ENCODE data around the gene COL8A1. TPM values are rescaled to one million over a fixed set of nuclear protein-coding genes. Genes with fewer than 3 reads are reported as not detected.
"Not testable (repeated sequence)": the region's sequence is repeated elsewhere in the genome, so short reads cannot be mapped to it uniquely, and the experiment has no call there.

The COL8A1 gene
- total RNA-seq, 1 donor from 2014 or later: 0.08 TPM

DNA sequence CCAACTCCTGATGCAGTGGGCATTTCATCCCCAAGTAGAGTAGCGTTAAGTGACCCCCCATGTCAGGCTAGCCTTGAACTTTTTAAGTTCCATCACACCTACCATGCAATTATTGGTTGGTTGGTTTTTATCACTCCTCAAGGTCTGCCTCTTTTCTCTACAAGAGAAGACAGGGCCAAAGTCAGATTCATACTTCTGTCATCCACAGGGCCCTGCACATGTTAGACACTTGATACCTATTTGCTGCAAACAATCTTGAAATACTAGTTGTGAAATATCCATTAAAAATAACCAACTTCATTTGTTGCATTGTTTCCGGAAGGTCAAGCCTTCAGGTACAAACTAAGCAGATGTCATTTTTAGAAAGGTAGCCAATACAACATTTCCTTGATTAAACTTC, 180.4 kb downstream of the COL8A1 start:
- Mint-ChIP-seq H3K4me1 (ENCODE audit: low read depth) (peaks cover 41% of the 10 kb centered on the region), H3K4me3 (peak overlapping the region; percentile 88), H3K27ac (peak overlapping the region; percentile 34), H3K36me3 (ENCODE audit: low read depth) (peaks cover 9% of the 10 kb centered on the region), H3K27me3 (ENCODE audit: insufficient read depth) (no peaks in the 10 kb centered on the region), H3K9me3 (no peaks in the 10 kb centered on the region)
- intact Hi-C loops (cut with micrococcal nuclease): loop anchor here (2.0 to 10.0 kb wide), 9 partner anchors 582 to 1903 kb away; partner anchors contain the start of genes CEP97, CLDND1, CPOX and GABRR3
- DNase-seq (ENCODE audit: low spot score): no peak

DNA sequence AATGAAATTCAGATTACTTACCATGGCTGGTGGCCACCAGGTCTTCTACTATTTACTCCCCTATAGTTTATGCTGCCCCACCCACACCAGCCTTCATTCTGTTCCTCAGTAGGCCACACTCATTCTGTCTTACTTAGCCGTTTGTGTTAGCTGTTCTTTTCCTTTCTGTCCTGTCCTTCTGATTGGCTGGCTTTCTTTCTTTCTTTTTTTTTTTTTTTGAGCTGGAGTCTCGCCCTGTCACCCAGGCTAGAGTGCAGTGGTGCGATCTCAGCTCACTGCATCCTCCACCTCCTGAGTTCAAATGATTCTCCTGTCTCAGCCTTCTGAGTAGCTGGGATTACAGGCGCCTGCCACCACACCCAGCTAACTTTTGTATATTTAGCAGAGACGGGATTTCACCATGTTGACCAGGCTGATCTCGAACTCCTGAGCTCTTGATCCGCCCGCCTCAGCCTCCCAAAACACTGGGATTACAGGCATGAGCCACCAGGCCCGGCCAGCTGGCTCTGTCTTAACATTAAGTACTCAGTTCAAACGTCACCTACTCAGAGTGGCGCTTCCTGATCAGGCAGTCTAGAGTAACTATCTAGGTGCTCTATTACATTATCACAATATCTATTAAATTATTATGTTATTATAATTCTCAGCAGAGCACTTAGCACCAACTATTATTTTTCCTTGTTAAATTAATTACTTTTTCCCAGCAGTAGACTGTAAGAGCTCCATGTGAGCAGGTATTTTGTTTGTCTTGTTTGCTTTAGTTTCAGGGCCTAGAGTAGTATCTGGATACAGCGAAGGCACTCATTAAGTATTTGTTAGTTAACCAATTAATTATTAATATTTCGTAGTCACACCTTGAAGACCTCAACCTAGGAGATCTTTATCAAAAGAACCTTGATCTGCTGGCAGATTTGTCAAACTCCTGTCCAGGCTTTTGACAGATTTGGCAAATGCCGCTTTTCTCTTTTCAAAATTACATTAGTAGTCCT, 185.6 kb downstream of the COL8A1 start:
- no peaks in the 10 kb centered on the region for H3K9me3 Mint-ChIP-seq
- H3K27me3 Mint-ChIP-seq (ENCODE audit: insufficient read depth): no peaks in the 10 kb centered on the region
- peaks cover 9% of the 10 kb centered on the region for H3K36me3 Mint-ChIP-seq (ENCODE audit: low read depth)
- intact Hi-C loops (cut with micrococcal nuclease): no loop called here
- H3K4me3 Mint-ChIP-seq: no peak overlapping the region
- no peak overlapping the region for H3K27ac Mint-ChIP-seq
- DNase-seq (ENCODE audit: low spot score): no peak
- peaks cover 29% of the 10 kb centered on the region for H3K4me1 Mint-ChIP-seq (ENCODE audit: low read depth)

DNA sequence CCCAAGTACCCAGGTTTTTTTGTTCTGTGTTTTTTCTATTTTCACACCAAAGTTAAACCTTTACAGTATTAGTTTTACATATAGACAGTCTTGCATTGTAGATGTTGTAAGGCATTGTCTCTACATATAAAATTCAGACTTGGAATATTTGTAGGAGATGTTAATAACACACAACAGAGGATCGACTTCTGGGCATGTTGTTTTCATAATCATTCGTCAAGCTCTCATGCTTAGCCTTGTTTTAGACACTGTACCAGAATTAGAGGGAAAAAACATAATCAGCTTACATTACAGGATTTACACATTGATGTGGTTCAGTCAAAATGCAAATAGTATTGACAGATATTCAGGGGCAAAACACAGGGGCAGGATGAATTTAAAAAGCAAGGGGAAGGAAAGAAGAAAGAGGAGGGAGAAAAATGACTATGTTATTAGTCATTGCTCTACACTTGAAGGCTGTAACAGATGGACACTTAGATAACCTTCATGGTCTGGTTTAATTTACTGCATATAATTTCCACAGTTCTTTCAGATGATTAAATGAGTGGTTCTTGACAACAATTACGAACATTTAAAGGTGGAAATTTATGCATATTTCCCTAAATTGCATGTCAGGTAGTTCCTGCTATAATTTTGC, 186.7 kb downstream of the COL8A1 start:
- no peak for DNase-seq (ENCODE audit: low spot score)
- Mint-ChIP-seq H3K4me3 (no peak overlapping the region), H3K4me1 (ENCODE audit: low read depth) (peaks cover 28% of the 10 kb centered on the region), H3K9me3 (no peaks in the 10 kb centered on the region), H3K27ac (no peak overlapping the region), H3K36me3 (ENCODE audit: low read depth) (peaks cover 5% of the 10 kb centered on the region), H3K27me3 (ENCODE audit: insufficient read depth) (no peaks in the 10 kb centered on the region)
- intact Hi-C loops (cut with micrococcal nuclease): no loop called here

DNA sequence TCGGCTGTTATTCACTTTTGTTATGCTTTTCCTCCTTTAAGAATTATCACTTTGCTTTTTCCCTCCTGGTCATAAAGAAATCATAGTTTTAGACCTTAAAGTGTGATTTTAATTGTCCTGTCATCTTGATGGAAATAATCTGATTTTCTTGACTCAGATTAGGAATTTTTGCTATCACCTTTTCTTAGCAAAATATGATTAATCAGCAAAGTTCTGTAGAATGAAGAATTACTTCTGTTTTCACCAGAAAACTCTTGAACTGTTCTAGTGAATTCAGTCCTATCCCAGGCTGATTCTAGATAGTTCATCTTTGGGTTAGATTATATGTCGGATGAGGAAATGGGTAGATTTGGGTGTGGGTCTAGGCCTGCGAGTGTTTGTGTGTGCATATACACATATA, 191.4 kb downstream of the COL8A1 start:
- peaks cover 18% of the 10 kb centered on the region for H3K4me1 Mint-ChIP-seq (ENCODE audit: low read depth)
- H3K4me3 Mint-ChIP-seq: no peak overlapping the region
- intact Hi-C loops (cut with micrococcal nuclease): loop anchor here (5.0 kb wide), 2 partner anchors 502 to 572 kb away; partner anchors contain the start of genes LNP1, NIT2 and TOMM70
- DNase-seq (ENCODE audit: low spot score): no peak
- no peaks in the 10 kb centered on the region for H3K9me3 Mint-ChIP-seq
- H3K27ac Mint-ChIP-seq: no peak overlapping the region
- H3K36me3 Mint-ChIP-seq (ENCODE audit: low read depth): peaks cover 3% of the 10 kb centered on the region
- H3K27me3 Mint-ChIP-seq (ENCODE audit: insufficient read depth): no peaks in the 10 kb centered on the region

DNA sequence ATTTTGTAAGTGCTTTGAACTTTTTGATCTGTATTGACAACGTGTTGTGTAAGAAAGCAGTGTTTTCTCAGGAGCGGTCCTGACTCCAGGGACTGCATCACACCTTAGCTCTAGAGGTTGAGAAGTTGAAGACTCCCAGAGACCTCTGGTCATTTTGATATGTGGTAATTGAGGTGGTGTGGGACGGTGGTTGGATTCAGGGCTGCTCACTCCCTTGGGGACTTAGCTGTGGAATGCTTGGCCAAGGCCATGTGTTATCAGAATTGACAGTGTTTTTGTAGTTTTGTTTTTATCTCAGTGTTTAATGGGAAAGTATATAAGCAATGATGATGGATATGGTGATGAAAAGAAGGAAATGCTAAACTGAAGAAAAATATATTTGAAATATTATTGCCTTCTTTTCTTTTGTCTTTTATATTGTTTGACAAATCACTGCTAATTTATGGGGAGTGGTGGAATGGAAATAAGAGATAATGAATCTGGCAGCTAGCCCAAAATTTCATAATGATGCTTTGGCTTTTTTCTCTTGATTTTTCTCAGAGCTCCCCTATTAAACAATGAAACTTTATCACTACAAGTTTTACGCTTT, 195.3 kb downstream of the COL8A1 start:
- H3K4me1 Mint-ChIP-seq (ENCODE audit: low read depth): peaks cover 12% of the 10 kb centered on the region
- H3K9me3 Mint-ChIP-seq: no peaks in the 10 kb centered on the region
- H3K27ac Mint-ChIP-seq: no peak overlapping the region
- H3K27me3 Mint-ChIP-seq (ENCODE audit: insufficient read depth): no peaks in the 10 kb centered on the region
- H3K36me3 Mint-ChIP-seq (ENCODE audit: low read depth): peaks cover 2% of the 10 kb centered on the region
- no peak overlapping the region for H3K4me3 Mint-ChIP-seq
- no peak for DNase-seq (ENCODE audit: low spot score)
- intact Hi-C loops (cut with micrococcal nuclease): loop anchor here (2.0 to 5.0 kb wide), 5 partner anchors 235 to 757 kb away; partner anchors contain the start of genes LNP1, NIT2 and TOMM70

DNA sequence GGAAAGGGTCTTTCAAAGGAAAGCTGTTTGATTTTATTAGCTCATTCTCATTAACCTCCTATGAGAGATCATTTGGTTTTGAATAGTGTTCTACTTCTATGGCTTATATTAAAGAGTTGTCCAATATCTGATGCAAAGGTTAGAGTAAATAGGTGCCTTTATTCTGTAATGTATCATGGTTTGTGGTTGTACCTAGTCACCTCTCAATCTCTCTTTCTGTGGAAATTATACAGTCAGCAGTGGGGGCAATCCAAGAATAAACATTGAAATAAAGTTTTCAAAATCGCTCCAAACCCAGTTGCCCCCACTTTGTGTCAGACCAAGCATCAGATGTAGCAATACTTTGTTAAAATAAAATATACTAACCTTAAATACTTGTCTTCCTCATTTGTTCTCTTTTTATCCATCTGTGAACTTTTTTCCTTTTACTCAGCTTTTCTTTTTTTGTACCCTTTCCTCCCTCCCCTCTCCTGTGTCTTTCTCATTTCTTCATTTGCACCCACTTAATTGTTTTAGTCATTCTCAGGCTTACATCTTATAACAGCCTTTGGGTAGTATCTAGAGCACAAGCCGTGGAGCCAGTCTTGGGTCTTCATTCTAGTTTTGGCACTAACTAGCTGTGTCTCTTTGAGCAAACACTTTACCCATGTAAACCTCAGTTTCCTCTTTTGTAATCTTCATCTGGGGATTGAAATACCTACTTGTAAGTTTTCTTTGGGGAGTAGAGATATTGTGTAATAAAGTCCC, 196.0 kb downstream of the COL8A1 start:
- H3K4me1 Mint-ChIP-seq (ENCODE audit: low read depth): peaks cover 12% of the 10 kb centered on the region
- H3K27me3 Mint-ChIP-seq (ENCODE audit: insufficient read depth): no peaks in the 10 kb centered on the region
- intact Hi-C loops (cut with micrococcal nuclease): loop anchor here (5.0 kb wide), 2 partner anchors 498 to 568 kb away; partner anchors contain the start of genes LNP1, NIT2 and TOMM70
- H3K4me3 Mint-ChIP-seq: no peak overlapping the region
- no peaks in the 10 kb centered on the region for H3K36me3 Mint-ChIP-seq (ENCODE audit: low read depth)
- no peak overlapping the region for H3K27ac Mint-ChIP-seq
- H3K9me3 Mint-ChIP-seq: no peaks in the 10 kb centered on the region
- no peak for DNase-seq (ENCODE audit: low spot score)

DNA sequence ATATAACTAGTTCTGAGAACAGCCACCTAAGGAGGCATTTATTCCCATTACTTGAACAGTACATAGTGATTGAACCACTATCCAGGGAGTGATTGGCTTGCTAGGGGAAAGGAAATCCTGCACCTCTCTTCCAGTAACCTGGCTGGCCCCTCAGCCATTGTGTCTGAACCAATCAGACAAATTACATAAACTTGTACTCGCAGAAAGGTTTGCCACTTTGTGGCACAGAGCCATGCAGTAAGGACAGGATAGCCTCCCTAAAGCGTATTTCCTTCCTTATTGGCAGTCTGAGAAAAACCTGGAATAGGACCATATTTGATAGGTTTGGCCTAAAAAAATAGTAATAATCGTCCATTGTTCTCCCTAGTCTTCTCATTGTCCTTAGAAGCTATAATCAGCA, 198.3 kb downstream of the COL8A1 start:
- H3K36me3 Mint-ChIP-seq (ENCODE audit: low read depth): peaks cover 3% of the 10 kb centered on the region
- DNase-seq (ENCODE audit: low spot score): no peak

DNA sequence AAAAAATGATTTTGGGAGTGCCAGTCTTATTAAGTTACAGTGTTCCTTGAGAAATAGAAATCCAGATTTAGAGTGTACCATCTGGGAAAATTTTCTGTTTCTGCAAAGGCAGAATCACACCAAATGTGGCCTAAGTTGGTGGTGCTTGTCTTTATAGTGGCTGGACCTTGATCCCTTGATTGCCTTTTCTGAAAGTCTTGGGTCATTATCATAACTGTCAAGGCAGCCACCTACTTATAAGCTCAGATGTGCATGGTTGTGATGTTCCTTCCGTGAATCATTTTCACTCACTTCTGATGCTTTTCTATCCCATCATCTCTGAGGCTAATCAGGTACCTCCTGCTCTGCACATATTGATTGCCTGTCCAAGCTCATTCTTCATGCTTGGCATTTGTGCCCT, 199.3 kb downstream of the COL8A1 start:
- intact Hi-C loops (cut with micrococcal nuclease): no loop called here
- DNase-seq (ENCODE audit: low spot score): no peak

More for the DNA sequence above, 198.3 kb downstream of the COL8A1 start:
- H3K27me3 Mint-ChIP-seq (ENCODE audit: insufficient read depth): no peaks in the 10 kb centered on the region
- H3K4me3 Mint-ChIP-seq: no peak overlapping the region
- intact Hi-C loops (cut with micrococcal nuclease): no loop called here
- H3K4me1 Mint-ChIP-seq (ENCODE audit: low read depth): no peaks in the 10 kb centered on the region
- H3K9me3 Mint-ChIP-seq: no peaks in the 10 kb centered on the region
- no peak overlapping the region for H3K27ac Mint-ChIP-seq

DNA sequence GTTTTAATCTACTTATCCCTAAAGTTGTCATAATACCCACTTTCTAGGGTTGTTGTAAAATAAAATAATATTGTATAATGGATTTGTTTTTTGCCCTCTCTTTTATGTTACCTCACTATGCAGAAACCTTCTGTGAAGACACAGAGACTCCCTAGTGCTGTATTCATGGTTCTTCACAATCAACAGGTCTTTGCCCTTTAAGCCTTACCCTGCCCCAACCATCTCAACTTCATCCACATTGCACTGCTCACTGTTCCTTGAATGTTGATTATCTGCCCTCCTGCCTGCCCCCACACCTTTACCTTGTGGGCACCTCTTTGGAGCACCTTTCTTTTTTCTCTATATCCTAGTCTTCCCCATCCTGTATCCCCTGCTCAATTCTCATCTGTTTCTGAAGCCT, 200.4 kb downstream of the COL8A1 start:
- Mint-ChIP-seq H3K4me3 (no peak overlapping the region), H3K27me3 (ENCODE audit: insufficient read depth) (no peaks in the 10 kb centered on the region), H3K27ac (no peak overlapping the region), H3K4me1 (ENCODE audit: low read depth) (peaks cover 5% of the 10 kb centered on the region), H3K9me3 (no peaks in the 10 kb centered on the region), H3K36me3 (ENCODE audit: low read depth) (peaks cover 3% of the 10 kb centered on the region)
- no peak for DNase-seq (ENCODE audit: low spot score)
- intact Hi-C loops (cut with micrococcal nuclease): no loop called here

More for the DNA sequence above, 199.3 kb downstream of the COL8A1 start:
- Mint-ChIP-seq H3K27ac (no peak overlapping the region), H3K4me1 (ENCODE audit: low read depth) (no peaks in the 10 kb centered on the region), H3K27me3 (ENCODE audit: insufficient read depth) (no peaks in the 10 kb centered on the region), H3K9me3 (no peaks in the 10 kb centered on the region), H3K36me3 (ENCODE audit: low read depth) (peaks cover 3% of the 10 kb centered on the region), H3K4me3 (no peak overlapping the region)

DNA sequence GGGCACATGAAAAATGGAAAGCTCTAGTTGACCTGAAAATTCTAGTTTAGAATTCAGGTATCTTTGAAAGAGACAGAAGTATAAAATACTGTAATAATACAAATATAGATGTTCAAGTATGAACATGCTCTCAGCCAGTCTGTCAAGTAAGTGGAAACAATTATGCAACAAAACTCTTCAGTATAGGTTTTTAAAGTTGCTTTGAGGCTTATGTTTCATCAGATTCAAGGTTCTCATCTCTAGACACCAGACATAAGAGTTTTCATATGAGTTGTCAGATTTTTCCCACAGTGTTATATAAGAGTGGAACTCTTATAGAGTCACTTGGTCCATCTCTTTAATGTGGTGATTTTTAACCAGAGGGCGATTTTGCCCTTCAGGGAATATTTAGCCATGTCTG, 201.2 kb downstream of the COL8A1 start:
- intact Hi-C loops (cut with micrococcal nuclease): loop anchor here (5.0 kb wide), 1 partner anchor 253 kb away; no protein-coding TSS in a partner anchor
- Mint-ChIP-seq H3K27ac (no peak overlapping the region), H3K36me3 (ENCODE audit: low read depth) (peaks cover 3% of the 10 kb centered on the region), H3K4me1 (ENCODE audit: low read depth) (peaks cover 7% of the 10 kb centered on the region), H3K9me3 (no peaks in the 10 kb centered on the region), H3K4me3 (no peak overlapping the region), H3K27me3 (ENCODE audit: insufficient read depth) (no peaks in the 10 kb centered on the region)
- no peak for DNase-seq (ENCODE audit: low spot score)

DNA sequence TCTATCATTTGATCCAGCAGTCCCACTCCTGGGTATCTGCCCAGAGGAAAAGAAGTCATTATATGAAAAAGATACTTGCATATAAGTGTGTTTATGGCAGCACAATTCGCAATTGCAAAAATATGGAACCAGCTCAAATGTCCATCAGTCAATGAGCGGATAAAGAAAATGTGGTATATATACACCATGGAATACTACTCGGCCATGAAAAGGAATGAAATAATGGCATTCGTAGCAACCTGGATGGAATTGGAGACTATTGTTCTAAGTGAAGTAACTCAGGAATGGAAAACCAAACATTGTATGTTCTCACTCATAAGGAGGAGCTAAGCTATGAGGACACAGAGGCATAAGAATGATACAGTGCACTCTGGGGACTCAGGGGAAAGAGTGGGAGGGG, 203.6 kb downstream of the COL8A1 start:
- not testable (repeated sequence) for H3K9me3 Mint-ChIP-seq; DNase-seq (ENCODE audit: low spot score); H3K36me3 Mint-ChIP-seq (ENCODE audit: low read depth); H3K27ac Mint-ChIP-seq; H3K4me3 Mint-ChIP-seq; H3K27me3 Mint-ChIP-seq (ENCODE audit: insufficient read depth)
- intact Hi-C loops (cut with micrococcal nuclease): loop anchor here (5.0 kb wide), 1 partner anchor 250 kb away; no protein-coding TSS in a partner anchor
- peaks cover 26% of the 10 kb centered on the region for H3K4me1 Mint-ChIP-seq (ENCODE audit: low read depth)

Data from activated T-helper 1 cell treated with anti-CD3 and anti-CD28 coated beads, Interleukin-12 subunit alpha, Interleukin-12 subunit beta, Interleukin-2, Interleukin-4 antibody, amounts not matched to agents 30 ng/mL and 10 ng/mL and 1 ng/mL, durations not matched to agents 14 hours and 24 hours and 36 hours (primary cell).